Lung (tissue), 12 donors: Measurements from ENCODE around the gene CASR. TPM values are rescaled to one million over a fixed set of nuclear protein-coding genes. Genes with fewer than 3 reads are reported as not detected.

Experiments
- ATAC-seq: fragments of 200-7000 bp; cut with Tn5 transposase; one replicate; pipeline ENCODE4 v1.9.1; 2020; ENCODE audit warnings: moderate number of reproducible peaks; ENCODE audit not compliant: insufficient read depth, low FRiP score
- DNase-seq, 3 donors: peaks; one replicate each; pipeline ENCODE4 v3.0.0-alpha.2; 2013 to 2017
- H3K27ac ChIP-seq, 2 donors: one replicate each; pipeline ENCODE4 v1.5.1; 2013; ENCODE audit warnings: mild to moderate bottlenecking in 2 of 2, moderate library complexity in 2 of 2, control low read depth in 1 of 2, inconsistent platforms in 1 of 2, low read depth in 1 of 2, low read length in 1 of 2
- H3K27me3 ChIP-seq, 3 donors: one replicate each; pipeline ENCODE4 v1.5.1; 2013; ENCODE audit warnings: low read length in 2 of 3; ENCODE audit not compliant: control insufficient read depth in 3 of 3, insufficient read depth in 3 of 3
- H3K36me3 ChIP-seq, 4 donors: one replicate each; pipeline ENCODE4 v1.5.1; 2013; ENCODE audit warnings: low read length in 4 of 4, mild to moderate bottlenecking in 1 of 4, moderate library complexity in 1 of 4; ENCODE audit not compliant: control insufficient read depth in 4 of 4, insufficient read depth in 4 of 4
- H3K4me1 ChIP-seq, 5 donors: one replicate each; pipeline ENCODE4 v1.5.1; 2013; ENCODE audit warnings: low read length in 5 of 5, mild to moderate bottlenecking in 2 of 5, moderate library complexity in 1 of 5; ENCODE audit not compliant: control insufficient read depth in 5 of 5, insufficient read depth in 5 of 5
- H3K4me3 ChIP-seq: one replicate; pipeline ENCODE4 v1.5.1; 2013; ENCODE audit warnings: mild to moderate bottlenecking, control low read depth, moderate library complexity
- H3K9ac ChIP-seq, 2 donors: one replicate each; pipeline ENCODE4 v1.5.1; 2013; ENCODE audit warnings: low read length in 2 of 2, control low read depth in 1 of 2; ENCODE audit not compliant: insufficient read depth in 1 of 2
- H3K9me3 ChIP-seq, 4 donors: one replicate each; pipeline ENCODE4 v1.5.1; 2013; ENCODE audit warnings: low read length in 3 of 4, mild to moderate bottlenecking in 1 of 4, moderate library complexity in 1 of 4; ENCODE audit not compliant: control insufficient read depth in 4 of 4, insufficient read depth in 3 of 4
- WGBS, 2 donors: extraction: QIAGEN DNeasy Blood & Tissue Kit; methylation state at CpG; one replicate each; pipeline ENCODE4 v1.1.7; 2013; 5-methylcytosine and 5-hydroxymethylcytosine counted together
- polyA plus RNA-seq, 2 donors: library from polyadenylated mRNA; stranded (reverse); fragments of 200-250 nt; gene quantifications; one replicate each; pipeline ENCODE4 v1.2.1, GENCODE V29; 2013
- total RNA-seq, 2 donors: library from RNA; depleted of rRNA in 1 of 2; stranded (reverse); fragments of >200 nt in 1 of 2; gene quantifications; one replicate each; pipeline ENCODE4 v1.2.1, GENCODE V29; 2014 to 2021
- TF ChIP-seq, protein P1 (sequence below): IDR thresholded peaks from 2 replicates; pipeline ENCODE4 v1.5.1; 2012; ENCODE audit warnings: mild to moderate bottlenecking; ENCODE audit errors: control extremely low read depth, extremely low read depth
- donor health status: control.
- donor health status: control.
- donor health status: Bipolar disorder and iron deficiency.
- donor health status: healthy.
- donor health status: DM: yes; HTN: yes; CAD: no.

The CASR gene
- total and polyA plus RNA-seq, 4 donors = 0.02 to 0.40 (median 0.02) TPM; not detected in 1

GRCh38 chr3:122247087-122247824, 63.8 kb downstream of the CASR start:
- no peak overlapping the region for H3K9ac ChIP-seq
- no peaks in the 10 kb centered on the region for H3K9me3 ChIP-seq
- TF ChIP-seq, protein P1, sequence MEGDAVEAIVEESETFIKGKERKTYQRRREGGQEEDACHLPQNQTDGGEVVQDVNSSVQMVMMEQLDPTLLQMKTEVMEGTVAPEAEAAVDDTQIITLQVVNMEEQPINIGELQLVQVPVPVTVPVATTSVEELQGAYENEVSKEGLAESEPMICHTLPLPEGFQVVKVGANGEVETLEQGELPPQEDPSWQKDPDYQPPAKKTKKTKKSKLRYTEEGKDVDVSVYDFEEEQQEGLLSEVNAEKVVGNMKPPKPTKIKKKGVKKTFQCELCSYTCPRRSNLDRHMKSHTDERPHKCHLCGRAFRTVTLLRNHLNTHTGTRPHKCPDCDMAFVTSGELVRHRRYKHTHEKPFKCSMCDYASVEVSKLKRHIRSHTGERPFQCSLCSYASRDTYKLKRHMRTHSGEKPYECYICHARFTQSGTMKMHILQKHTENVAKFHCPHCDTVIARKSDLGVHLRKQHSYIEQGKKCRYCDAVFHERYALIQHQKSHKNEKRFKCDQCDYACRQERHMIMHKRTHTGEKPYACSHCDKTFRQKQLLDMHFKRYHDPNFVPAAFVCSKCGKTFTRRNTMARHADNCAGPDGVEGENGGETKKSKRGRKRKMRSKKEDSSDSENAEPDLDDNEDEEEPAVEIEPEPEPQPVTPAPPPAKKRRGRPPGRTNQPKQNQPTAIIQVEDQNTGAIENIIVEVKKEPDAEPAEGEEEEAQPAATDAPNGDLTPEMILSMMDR = no peak
- H3K27me3 ChIP-seq = no peaks in the 10 kb centered on the region
- 30 to 52% methylated on average over 8 of the region's 8 CpGs for WGBS, 2 donors
- H3K27ac ChIP-seq = no peak overlapping the region
- H3K36me3 ChIP-seq = no peaks in the 10 kb centered on the region
- DNase-seq (no peak), ATAC-seq (peak; percentile 51)
- H3K4me1 ChIP-seq = peaks cover 0 to 1% (median 0%) of the 10 kb centered on the region in 5 donors
- no peak overlapping the region for H3K4me3 ChIP-seq

DNA sequence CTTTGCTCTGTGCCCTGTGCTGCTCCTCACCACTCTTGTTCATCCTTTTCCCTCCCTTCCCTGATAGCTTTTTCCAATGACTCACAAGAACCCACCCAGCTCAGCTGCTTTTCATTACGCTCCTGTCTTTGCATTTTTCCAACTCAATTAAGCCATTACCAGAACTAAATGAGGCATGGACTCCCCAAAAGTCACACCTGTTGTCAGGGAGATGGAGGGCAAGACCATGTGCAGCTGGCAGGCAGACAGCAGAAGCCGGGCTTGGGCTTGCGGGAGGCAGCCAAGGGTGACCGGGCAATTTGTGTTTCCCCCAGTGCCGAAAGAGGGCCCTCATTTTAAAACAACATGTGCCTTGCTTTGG, 64.3 kb downstream of the CASR start:
- Histone ChIP-seq H3K27me3 (no peaks in the 10 kb centered on the region), H3K36me3 (no peaks in the 10 kb centered on the region), H3K27ac (no peak overlapping the region), H3K4me1 (peaks cover 0 to 1% (median 0%) of the 10 kb centered on the region in 5 donors), H3K9ac (no peak overlapping the region), H3K4me3 (no peak overlapping the region), H3K9me3 (no peaks in the 10 kb centered on the region)
- WGBS, 2 donors = 47 to 76% methylated on average over 5 of the region's 5 CpGs
- TF ChIP-seq, protein P1 = no peak
- no peak for DNase-seq
- no peak for ATAC-seq

- H3K36me3 ChIP-seq = no peaks in the 10 kb centered on the region
- ATAC-seq (no peak), DNase-seq (no peak)
- H3K9ac ChIP-seq = no peak overlapping the region
- peaks cover 0 to 3% (median 0%) of the 10 kb centered on the region in 5 donors for H3K4me1 ChIP-seq
- no peaks in the 10 kb centered on the region for H3K9me3 ChIP-seq
- no peak overlapping the region for H3K4me3 ChIP-seq
- WGBS, 2 donors = 57 to 62% methylated on average over 3 of the region's 3 CpGs
- TF ChIP-seq, protein P1 = no peak
- H3K27ac ChIP-seq = no peak overlapping the region
- no peaks in the 10 kb centered on the region for H3K27me3 ChIP-seq
Measured at GRCh38 chr3:122251428-122251827, 68.0 kb downstream of the CASR start.
